A673 (cell line): ENCODE data around the gene TPX2. TPM values are rescaled to one million over a fixed set of nuclear protein-coding genes. Genes with fewer than 3 reads are reported as not detected.

Source experiments
- BruUV-seq: library from RNA; stranded (reverse); fragments of 400-500 nt; replicated peaks from 2 replicates; lab custom pipeline; 2021; lab: Mats Ljungman, UMichigan
- CTCF ChIA-PET: fragments of 300-600 bp; sonication (Branson Sonifier 250); formaldehyde crosslinking; loops from one replicate; lab custom pipeline; 2022; ENCODE audit warnings: antibody characterized with exemption; lab: Charles Lee
- POLR2A ChIA-PET: fragments of 300-600 bp; sonication (Branson Sonifier 250); formaldehyde crosslinking; loops from one replicate; lab custom pipeline; 2022; ENCODE audit warnings: antibody characterized with exemption; ENCODE audit not compliant: low non-redundant PET; lab: Charles Lee
- DNase-seq: peaks from one replicate; pipeline ENCODE4 v3.0.0-alpha.2; 2015; ENCODE audit warnings: low spot score
- H3K27ac ChIP-seq: fragments of 200-600 bp; sonication (generic); 2 replicates; pipeline ENCODE4 v1.5.1; 2016; ENCODE audit warnings: mixed run types, low read depth, mild to moderate bottlenecking, mixed read lengths, antibody characterized with exemption, low read length; ENCODE audit not compliant: poor library complexity, severe bottlenecking
- H3K27me3 ChIP-seq: fragments of 200-600 bp; sonication (generic); replicated peaks from 2 replicates; pipeline ENCODE4 v1.6.1; 2017; ENCODE audit warnings: mixed run types, low read depth, mild to moderate bottlenecking, mixed read lengths, antibody characterized with exemption, low read length; ENCODE audit not compliant: insufficient read depth, poor library complexity
- H3K36me3 ChIP-seq: fragments of 200-600 bp; sonication (generic); 2 replicates; pipeline ENCODE4 v1.6.1; 2016; ENCODE audit warnings: mixed run types, mild to moderate bottlenecking, mixed read lengths, antibody characterized with exemption, low read length; ENCODE audit not compliant: insufficient read depth, poor library complexity, severe bottlenecking
- H3K4me1 ChIP-seq: fragments of 200-600 bp; sonication (generic); 2 replicates; pipeline ENCODE4 v1.6.1; 2017; ENCODE audit warnings: mixed run types, mild to moderate bottlenecking, mixed read lengths, antibody characterized with exemption, low read length; ENCODE audit not compliant: insufficient read depth, poor library complexity, severe bottlenecking
- H3K4me3 ChIP-seq: fragments of 200-600 bp; sonication (generic); 2 replicates; pipeline ENCODE4 v1.5.1; 2016; ENCODE audit warnings: low read depth, mixed run types, mild to moderate bottlenecking, mixed read lengths, low read length; ENCODE audit not compliant: poor library complexity, severe bottlenecking
- H3K9me3 ChIP-seq: fragments of 200-600 bp; sonication (generic); 2 replicates; pipeline ENCODE4 v1.6.1; 2016; ENCODE audit warnings: mixed run types, low read depth, mild to moderate bottlenecking, mixed read lengths, antibody characterized with exemption, low read length; ENCODE audit not compliant: poor library complexity, severe bottlenecking
- EZH2 ChIP-seq: fragments of 200-600 bp; sonication (generic); IDR thresholded peaks from 2 replicates; pipeline ENCODE4 v1.6.1; 2017; ENCODE audit warnings: borderline replicate concordance, low read depth, mild to moderate bottlenecking, mixed read lengths, antibody characterized with exemption, low read length; ENCODE audit not compliant: poor library complexity, severe bottlenecking
- intact Hi-C: fragments of 100-400 bp; cut with micrococcal nuclease; formaldehyde crosslinking; loops from one replicate; pipeline ENCODE4 v1.10.0; 2022; ENCODE audit not compliant: unreplicated experiment
- total RNA-seq: library from RNA; stranded (reverse); gene quantifications from 2 replicates; pipeline ENCODE4 v1.2.3, GENCODE V29; 2021
- TF ChIP-seq, protein P1 (sequence below): fragments of 300-800, 200-600 bp; sonication (generic); conservative IDR thresholded peaks from 2 replicates; pipeline ENCODE4 v1.5.1; 2017; ENCODE audit warnings: low read depth, mild to moderate bottlenecking, antibody characterized with exemption, low read length, moderate library complexity, mixed read lengths

The TPX2 gene
- total RNA-seq, 1 experiment from 2014 or later: 187 TPM

DNA sequence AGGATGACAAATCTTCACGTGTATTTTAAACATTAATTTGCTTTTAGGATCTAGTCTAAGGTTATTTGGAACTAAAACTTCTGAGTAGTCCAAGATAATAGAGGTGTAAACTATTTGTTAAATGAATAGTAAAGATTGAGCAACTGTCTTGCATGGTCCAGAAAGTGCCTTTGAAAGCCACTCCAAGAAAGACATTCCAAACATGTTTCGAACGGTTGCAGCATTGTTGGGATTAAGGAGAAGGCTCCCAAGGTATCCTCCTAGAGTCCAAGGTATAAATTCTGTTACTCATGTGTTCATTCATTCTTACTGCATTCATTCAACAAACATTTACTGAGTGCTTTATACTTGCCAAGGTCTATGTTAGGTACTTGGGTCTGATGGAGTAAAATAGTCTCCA is 51.3 kb downstream of the TPX2 start:
- DNase-seq: no peak

GRCh38 chr20:31797364-31797763 is 58.3 kb downstream of the TPX2 start:
- Histone ChIP-seq H3K27me3 (no peaks in the 10 kb centered on the region), H3K4me1 (no peaks in the 10 kb centered on the region)
- POLR2A ChIA-PET: no interaction called here

More for the DNA sequence above, 51.3 kb downstream of the TPX2 start:
- Histone ChIP-seq H3K4me3 (no peak overlapping the region), H3K4me1 (no peaks in the 10 kb centered on the region), H3K27ac (no peak overlapping the region), H3K9me3 (no peaks in the 10 kb centered on the region), H3K36me3 (peaks cover 92% of the 10 kb centered on the region), H3K27me3 (no peaks in the 10 kb centered on the region)
- intact Hi-C loops: no loop called here
- POLR2A ChIA-PET: no interaction called here
- CTCF ChIA-PET: no interaction called here
- no TSS peak for BruUV-seq
- no peak for TF ChIP-seq EZH2
- TF ChIP-seq, protein P1, sequence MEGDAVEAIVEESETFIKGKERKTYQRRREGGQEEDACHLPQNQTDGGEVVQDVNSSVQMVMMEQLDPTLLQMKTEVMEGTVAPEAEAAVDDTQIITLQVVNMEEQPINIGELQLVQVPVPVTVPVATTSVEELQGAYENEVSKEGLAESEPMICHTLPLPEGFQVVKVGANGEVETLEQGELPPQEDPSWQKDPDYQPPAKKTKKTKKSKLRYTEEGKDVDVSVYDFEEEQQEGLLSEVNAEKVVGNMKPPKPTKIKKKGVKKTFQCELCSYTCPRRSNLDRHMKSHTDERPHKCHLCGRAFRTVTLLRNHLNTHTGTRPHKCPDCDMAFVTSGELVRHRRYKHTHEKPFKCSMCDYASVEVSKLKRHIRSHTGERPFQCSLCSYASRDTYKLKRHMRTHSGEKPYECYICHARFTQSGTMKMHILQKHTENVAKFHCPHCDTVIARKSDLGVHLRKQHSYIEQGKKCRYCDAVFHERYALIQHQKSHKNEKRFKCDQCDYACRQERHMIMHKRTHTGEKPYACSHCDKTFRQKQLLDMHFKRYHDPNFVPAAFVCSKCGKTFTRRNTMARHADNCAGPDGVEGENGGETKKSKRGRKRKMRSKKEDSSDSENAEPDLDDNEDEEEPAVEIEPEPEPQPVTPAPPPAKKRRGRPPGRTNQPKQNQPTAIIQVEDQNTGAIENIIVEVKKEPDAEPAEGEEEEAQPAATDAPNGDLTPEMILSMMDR: no peak

GRCh38 chr20:31801508-31801907 is 62.4 kb downstream of the TPX2 start:
- CTCF ChIA-PET: no interaction called here
- H3K27ac ChIP-seq: no peak overlapping the region
- H3K4me3 ChIP-seq: no peak overlapping the region
- no peaks in the 10 kb centered on the region for H3K9me3 ChIP-seq
- peaks cover 89% of the 10 kb centered on the region for H3K36me3 ChIP-seq
- no peaks in the 10 kb centered on the region for H3K4me1 ChIP-seq
- no TSS peak for BruUV-seq
- intact Hi-C loops: no loop called here
- POLR2A ChIA-PET: no interaction called here
- DNase-seq: no peak
- H3K27me3 ChIP-seq: no peaks in the 10 kb centered on the region
- TF ChIP-seq, protein P1: no peak
- no peak for TF ChIP-seq EZH2

More at GRCh38 chr20:31797364-31797763, 58.3 kb downstream of the TPX2 start:
- Histone ChIP-seq H3K27ac (no peak overlapping the region), H3K9me3 (no peaks in the 10 kb centered on the region), H3K4me3 (no peak overlapping the region), H3K36me3 (peaks cover 97% of the 10 kb centered on the region)
- BruUV-seq: no TSS peak
- CTCF ChIA-PET: no interaction called here
- no peak for DNase-seq
- intact Hi-C loops: no loop called here
- TF ChIP-seq EZH2: no peak
- TF ChIP-seq, protein P1: no peak
